Measurements from ENCODE around the gene SCAF8.

DNA sequence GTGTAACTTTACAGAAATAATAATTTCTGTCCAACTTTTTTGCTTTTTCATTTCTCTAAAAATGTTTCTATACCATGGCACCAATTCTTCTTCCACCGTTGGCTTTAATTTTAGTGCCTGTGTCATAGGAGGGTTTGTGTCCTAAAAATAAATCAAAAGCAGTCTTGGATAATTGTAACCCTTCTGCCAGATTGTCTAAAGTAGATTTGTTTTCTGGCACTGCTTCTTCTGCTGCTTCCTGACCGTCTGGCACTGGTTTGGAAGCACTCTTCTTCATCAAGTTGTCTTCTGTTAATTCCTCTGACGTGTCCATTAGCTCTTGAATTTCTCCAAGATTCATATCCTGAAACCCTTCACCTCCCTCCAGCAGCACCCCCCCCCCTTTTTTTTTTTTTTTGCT is 33.1 kb downstream of the SCAF8 start:
- no peak for TF ChIP-seq POLR2A (IDR thresholded peaks at IDR 0.05)
- TF ChIP-seq, protein P1, sequence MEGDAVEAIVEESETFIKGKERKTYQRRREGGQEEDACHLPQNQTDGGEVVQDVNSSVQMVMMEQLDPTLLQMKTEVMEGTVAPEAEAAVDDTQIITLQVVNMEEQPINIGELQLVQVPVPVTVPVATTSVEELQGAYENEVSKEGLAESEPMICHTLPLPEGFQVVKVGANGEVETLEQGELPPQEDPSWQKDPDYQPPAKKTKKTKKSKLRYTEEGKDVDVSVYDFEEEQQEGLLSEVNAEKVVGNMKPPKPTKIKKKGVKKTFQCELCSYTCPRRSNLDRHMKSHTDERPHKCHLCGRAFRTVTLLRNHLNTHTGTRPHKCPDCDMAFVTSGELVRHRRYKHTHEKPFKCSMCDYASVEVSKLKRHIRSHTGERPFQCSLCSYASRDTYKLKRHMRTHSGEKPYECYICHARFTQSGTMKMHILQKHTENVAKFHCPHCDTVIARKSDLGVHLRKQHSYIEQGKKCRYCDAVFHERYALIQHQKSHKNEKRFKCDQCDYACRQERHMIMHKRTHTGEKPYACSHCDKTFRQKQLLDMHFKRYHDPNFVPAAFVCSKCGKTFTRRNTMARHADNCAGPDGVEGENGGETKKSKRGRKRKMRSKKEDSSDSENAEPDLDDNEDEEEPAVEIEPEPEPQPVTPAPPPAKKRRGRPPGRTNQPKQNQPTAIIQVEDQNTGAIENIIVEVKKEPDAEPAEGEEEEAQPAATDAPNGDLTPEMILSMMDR (IDR thresholded peaks at IDR 0.05), result no peak
